ENCODE measurements around the gene STMN3. TPM values are rescaled to one million over a fixed set of nuclear protein-coding genes. Genes with fewer than 3 reads are reported as not detected.

Gene STMN3
- total RNA-seq, 1 experiment from 2014 or later, result 65.6 TPM

DNA sequence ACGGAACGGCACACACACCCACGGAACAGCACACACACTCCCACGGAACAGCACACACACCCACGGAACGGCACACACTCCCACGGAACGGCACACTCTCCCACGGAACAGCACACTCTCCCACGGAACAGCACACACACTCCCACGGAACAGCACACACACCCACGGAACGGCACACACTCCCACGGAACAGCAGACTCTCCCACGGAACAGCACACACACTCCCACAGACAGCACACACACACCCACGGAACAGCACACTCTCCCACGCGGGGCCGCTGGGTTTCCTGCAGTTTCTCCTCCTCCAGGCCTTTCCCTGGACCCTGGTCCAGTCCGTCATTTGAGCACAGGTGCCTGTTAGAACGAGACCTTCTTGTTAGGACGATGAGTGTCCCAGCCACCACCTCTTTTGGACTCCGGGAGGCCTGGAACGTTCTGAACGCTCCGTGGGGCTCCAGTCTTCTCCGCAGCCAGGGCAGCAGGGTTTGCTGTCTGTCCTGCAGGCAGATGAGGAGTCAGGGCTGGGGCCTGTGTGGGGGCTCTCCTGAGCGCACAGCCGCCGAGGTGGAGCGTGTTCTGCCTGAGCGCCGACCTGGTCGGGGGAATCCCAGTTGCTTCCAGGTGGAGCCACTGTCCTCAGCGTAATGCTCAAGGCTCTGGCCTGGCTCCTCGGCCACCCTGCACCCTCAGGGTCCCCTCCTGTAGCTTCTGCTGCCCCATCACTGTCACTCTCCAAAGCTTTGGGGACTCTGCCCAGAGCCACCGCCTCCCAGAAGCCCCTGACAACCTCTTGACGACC is 25.6 kb upstream of the STMN3 start (continued):
- TF ChIP-seq, protein P1, sequence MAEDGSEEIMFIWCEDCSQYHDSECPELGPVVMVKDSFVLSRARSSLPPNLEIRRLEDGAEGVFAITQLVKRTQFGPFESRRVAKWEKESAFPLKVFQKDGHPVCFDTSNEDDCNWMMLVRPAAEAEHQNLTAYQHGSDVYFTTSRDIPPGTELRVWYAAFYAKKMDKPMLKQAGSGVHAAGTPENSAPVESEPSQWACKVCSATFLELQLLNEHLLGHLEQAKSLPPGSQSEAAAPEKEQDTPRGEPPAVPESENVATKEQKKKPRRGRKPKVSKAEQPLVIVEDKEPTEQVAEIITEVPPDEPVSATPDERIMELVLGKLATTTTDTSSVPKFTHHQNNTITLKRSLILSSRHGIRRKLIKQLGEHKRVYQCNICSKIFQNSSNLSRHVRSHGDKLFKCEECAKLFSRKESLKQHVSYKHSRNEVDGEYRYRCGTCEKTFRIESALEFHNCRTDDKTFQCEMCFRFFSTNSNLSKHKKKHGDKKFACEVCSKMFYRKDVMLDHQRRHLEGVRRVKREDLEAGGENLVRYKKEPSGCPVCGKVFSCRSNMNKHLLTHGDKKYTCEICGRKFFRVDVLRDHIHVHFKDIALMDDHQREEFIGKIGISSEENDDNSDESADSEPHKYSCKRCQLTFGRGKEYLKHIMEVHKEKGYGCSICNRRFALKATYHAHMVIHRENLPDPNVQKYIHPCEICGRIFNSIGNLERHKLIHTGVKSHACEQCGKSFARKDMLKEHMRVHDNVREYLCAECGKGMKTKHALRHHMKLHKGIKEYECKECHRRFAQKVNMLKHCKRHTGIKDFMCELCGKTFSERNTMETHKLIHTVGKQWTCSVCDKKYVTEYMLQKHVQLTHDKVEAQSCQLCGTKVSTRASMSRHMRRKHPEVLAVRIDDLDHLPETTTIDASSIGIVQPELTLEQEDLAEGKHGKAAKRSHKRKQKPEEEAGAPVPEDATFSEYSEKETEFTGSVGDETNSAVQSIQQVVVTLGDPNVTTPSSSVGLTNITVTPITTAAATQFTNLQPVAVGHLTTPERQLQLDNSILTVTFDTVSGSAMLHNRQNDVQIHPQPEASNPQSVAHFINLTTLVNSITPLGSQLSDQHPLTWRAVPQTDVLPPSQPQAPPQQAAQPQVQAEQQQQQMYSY (CRISPR knock-in tag; IDR thresholded peaks at IDR 0.05), result no peak

DNA sequence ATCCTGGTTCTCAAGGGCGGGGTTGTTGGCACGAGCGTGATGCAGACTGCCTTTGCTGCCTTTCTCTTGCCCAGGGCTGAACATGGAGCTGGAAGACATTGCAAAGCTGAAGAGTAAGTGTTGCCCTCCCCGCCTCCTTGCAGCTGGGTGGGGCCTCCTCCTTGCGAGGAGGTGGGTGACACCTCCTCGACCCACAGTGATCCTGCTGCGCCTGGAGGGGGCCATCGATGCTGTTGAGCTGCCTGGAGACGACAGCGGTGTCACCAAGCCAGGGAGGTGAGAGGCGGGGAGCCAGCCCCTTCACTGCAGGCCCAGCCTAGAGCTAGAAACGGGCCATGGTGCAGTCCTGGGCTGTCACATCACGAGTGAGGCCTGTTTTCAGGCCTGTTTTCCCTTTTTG is 24.8 kb upstream of the STMN3 start:
- ATAC-seq (no peak), DNase-seq (ENCODE audit: low spot score) (no peak)
- Mint-ChIP-seq H3K27ac (no peak overlapping the region), H3K27me3 (ENCODE audit: low read depth) (no peaks in the 10 kb centered on the region), H3K9me3 (no peaks in the 10 kb centered on the region), H3K36me3 (peaks cover 9% of the 10 kb centered on the region; the same call in 1 of the 2 replicates), H3K4me1 (no peaks in the 10 kb centered on the region), H3K4me3 (no peak overlapping the region)
- ChIA-PET POLR2A (no interaction called here), CTCF (no interaction called here)
- TF ChIP-seq, protein P2, sequence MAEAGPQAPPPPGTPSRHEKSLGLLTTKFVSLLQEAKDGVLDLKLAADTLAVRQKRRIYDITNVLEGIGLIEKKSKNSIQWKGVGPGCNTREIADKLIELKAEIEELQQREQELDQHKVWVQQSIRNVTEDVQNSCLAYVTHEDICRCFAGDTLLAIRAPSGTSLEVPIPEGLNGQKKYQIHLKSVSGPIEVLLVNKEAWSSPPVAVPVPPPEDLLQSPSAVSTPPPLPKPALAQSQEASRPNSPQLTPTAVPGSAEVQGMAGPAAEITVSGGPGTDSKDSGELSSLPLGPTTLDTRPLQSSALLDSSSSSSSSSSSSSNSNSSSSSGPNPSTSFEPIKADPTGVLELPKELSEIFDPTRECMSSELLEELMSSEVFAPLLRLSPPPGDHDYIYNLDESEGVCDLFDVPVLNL (CRISPR knock-in tag; IDR thresholded peaks at IDR 0.05; ENCODE audit: borderline replicate concordance, low read depth), result no peak

DNA sequence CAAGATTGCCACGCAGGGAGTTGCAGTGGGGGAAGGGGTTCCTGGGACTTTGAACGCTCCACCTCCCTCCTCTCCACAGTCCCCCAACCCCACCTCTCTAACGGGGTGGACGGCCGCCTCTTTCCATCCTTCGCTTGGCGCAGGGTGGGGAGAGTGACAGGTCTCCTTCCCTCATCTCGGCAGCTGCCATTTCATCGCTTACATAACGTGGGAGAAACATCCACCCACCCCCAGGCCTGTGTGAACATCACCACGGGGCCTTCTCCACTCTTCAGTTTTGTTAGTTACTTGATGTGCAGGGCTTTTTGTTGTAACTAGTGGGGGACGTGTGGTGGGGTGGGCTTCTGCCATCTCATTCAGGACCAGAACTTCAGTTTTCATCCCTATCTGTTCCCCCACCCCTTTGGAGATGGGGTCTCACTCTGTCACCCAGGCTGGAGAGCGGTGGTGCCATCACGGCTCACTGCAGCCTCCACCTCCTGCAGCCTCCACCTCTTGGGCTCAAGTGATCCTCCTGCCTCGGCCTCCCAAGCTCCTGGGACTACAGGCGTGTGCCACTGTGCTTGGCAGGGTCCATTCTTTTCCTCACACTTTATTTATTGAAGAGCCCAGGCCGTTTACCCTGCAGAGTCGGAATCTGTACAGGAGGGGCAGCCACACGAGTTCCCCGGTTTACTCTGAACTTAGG is 22.6 kb upstream of the STMN3 start:
- H3K36me3 Mint-ChIP-seq, result peaks cover 9% of the 10 kb centered on the region; the same call in 1 of the 2 replicates
- POLR2A ChIA-PET, result no interaction called here
- DNase-seq (ENCODE audit: low spot score) (no peak), ATAC-seq (no peak)
- no peak overlapping the region for H3K27ac Mint-ChIP-seq
- H3K4me1 Mint-ChIP-seq, result no peaks in the 10 kb centered on the region
- H3K27me3 Mint-ChIP-seq (ENCODE audit: low read depth), result no peaks in the 10 kb centered on the region
- TF ChIP-seq FOXJ3 (CRISPR knock-in tag; IDR thresholded peaks at IDR 0.05; ENCODE audit: borderline replicate concordance), result no peak
- TF ChIP-seq ZNF138 (CRISPR knock-in tag; conservative IDR thresholded peaks at IDR 0.05), result no peak
- no peak for TF ChIP-seq ZNF232 (CRISPR knock-in tag; IDR thresholded peaks at IDR 0.05)
- TF ChIP-seq, protein P3, sequence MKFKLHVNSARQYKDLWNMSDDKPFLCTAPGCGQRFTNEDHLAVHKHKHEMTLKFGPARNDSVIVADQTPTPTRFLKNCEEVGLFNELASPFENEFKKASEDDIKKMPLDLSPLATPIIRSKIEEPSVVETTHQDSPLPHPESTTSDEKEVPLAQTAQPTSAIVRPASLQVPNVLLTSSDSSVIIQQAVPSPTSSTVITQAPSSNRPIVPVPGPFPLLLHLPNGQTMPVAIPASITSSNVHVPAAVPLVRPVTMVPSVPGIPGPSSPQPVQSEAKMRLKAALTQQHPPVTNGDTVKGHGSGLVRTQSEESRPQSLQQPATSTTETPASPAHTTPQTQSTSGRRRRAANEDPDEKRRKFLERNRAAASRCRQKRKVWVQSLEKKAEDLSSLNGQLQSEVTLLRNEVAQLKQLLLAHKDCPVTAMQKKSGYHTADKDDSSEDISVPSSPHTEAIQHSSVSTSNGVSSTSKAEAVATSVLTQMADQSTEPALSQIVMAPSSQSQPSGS (CRISPR knock-in tag; IDR thresholded peaks at IDR 0.05; ENCODE audit: borderline replicate concordance, low read depth), result no peak
- TF ChIP-seq GABPB1 (CRISPR knock-in tag; IDR thresholded peaks at IDR 0.05), result no peak
- TF ChIP-seq TEAD4 (CRISPR knock-in tag; IDR thresholded peaks at IDR 0.05), result no peak
- TF ChIP-seq, protein P4, sequence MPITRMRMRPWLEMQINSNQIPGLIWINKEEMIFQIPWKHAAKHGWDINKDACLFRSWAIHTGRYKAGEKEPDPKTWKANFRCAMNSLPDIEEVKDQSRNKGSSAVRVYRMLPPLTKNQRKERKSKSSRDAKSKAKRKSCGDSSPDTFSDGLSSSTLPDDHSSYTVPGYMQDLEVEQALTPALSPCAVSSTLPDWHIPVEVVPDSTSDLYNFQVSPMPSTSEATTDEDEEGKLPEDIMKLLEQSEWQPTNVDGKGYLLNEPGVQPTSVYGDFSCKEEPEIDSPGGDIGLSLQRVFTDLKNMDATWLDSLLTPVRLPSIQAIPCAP (CRISPR knock-in tag; IDR thresholded peaks at IDR 0.05), result no peak
- TF ChIP-seq, protein P5, sequence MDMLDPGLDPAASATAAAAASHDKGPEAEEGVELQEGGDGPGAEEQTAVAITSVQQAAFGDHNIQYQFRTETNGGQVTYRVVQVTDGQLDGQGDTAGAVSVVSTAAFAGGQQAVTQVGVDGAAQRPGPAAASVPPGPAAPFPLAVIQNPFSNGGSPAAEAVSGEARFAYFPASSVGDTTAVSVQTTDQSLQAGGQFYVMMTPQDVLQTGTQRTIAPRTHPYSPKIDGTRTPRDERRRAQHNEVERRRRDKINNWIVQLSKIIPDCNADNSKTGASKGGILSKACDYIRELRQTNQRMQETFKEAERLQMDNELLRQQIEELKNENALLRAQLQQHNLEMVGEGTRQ (CRISPR knock-in tag; IDR thresholded peaks at IDR 0.05), result no peak
- TF ChIP-seq ZNF317 (CRISPR knock-in tag; IDR thresholded peaks at IDR 0.05; ENCODE audit: borderline replicate concordance, low read depth), result no peak
- no peak for TF ChIP-seq FOXK1 (CRISPR knock-in tag; IDR thresholded peaks at IDR 0.05)
- TF ChIP-seq FOXP1 (CRISPR knock-in tag; IDR thresholded peaks at IDR 0.05; ENCODE audit: borderline replicate concordance), result no peak
- CTCF ChIA-PET, result no interaction called here
- no peaks in the 10 kb centered on the region for H3K9me3 Mint-ChIP-seq
- no peak overlapping the region for H3K4me3 Mint-ChIP-seq

All from WTC11 (cell line).